HG03097 (cell line): ENCODE results near the gene DHCR24.

ENCODE experiments used
- ATAC-seq: cut with Tn5 transposase; IDR thresholded peaks from one replicate; pipeline ENCODE4 v1.9.1; 2021; ENCODE audit not compliant: unreplicated experiment, low FRiP score

The DHCR24 gene

GRCh38 chr1:54848134-54848948 lies 38.7 kb downstream of the DHCR24 start:
- no peak for ATAC-seq

DNA sequence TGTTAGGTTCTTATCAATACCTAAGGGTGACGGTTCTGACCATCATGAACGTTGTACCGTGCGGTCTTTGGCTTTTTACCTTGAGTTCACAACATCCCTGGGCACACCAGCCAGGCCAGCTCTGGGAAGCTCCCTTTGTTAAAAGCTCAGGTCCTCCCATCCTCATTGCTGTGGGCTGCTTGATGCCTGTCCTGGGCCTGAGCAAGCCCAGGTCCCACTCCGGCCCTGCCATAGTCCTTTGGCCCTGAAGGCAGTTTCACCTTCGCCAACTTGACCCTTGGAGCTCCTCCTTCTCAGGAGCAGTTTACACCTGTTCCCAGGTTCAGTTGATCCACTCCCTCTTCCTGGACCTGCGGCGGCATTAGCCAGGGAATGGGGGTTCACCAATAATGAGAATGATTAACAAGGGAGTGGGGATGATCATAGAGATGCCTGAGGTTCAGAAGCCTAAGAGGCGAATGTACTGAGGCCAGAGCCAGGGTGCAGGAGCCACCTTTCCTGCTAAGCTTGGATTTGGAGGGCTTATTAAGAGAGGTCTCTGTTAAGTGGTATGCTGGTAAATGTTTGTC lies 40.2 kb downstream of the DHCR24 start:
- no peak for ATAC-seq

GRCh38 chr1:54846301-54846700 lies 40.7 kb downstream of the DHCR24 start:
- no peak for ATAC-seq

DNA sequence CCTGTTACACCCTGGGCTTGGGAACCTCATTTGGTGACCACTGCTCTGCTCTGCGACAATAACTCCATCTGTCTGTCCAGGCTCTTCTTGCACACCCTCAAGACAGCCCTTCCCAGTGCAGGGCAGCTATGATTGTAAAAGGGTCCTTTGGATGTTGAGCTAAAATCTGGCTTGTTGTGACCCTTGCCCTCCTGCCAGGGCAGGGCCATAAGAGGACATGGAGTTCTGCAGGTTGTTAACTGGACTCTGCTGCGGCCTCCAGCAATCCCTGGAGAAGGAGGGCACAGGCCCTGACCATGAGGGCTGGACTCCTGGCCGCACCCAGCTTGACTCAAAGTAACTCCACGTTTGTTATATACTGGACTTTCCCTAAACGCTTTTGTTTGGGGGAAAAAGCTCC lies 41.2 kb downstream of the DHCR24 start:
- ATAC-seq = no peak

GRCh38 chr1:54844564-54844963 lies 42.4 kb downstream of the DHCR24 start:
- ATAC-seq = no peak

- no peak for ATAC-seq
Measured at GRCh38 chr1:54843449-54843848, 43.5 kb downstream of the DHCR24 start.

DNA sequence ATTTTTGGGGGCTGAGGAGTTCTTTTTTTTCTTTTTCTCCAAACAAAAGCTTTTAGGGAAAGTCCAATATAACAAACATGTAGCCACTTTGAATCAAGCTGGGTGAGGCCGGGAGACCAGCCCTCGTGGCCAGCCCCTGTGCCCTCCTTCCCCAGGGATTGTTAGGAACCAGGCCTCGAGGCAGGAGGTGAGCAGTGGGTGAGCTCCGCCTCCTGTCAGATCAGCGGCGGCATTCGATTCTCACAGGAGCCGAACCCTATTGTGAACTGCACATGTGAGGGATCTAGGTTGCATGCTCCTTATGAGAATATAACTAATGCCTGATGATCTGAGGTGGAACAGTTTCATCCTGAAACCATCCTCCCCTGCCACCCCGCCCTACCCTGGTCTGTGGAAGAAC lies 44.0 kb downstream of the DHCR24 start:
- ATAC-seq = no peak

GRCh38 chr1:54842206-54842915 lies 44.6 kb downstream of the DHCR24 start:
- ATAC-seq = no peak

DNA sequence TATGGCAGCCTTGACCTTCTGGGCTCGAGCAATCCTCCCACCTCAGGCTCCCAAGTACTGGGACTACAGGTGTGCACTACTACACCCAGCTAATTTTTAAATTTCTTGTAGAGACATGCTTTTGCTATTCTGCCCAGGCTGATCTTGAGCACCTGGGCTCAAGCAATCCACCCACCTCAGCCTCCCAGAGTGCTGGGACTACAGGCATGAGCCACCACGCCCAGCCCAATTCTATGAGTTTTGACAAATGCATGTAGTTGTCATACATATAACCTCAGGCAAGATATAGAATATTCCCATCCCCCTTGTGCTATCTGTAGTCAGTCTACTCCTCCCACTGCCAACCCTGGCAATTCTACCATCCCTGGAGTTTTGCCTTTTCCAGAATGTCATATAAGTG lies 47.2 kb downstream of the DHCR24 start:
- ATAC-seq = no peak

GRCh38 chr1:54838565-54839180 lies 48.3 kb downstream of the DHCR24 start:
- ATAC-seq = no peak

GRCh38 chr1:54837002-54837853 lies 49.8 kb downstream of the DHCR24 start:
- ATAC-seq = no peak

DNA sequence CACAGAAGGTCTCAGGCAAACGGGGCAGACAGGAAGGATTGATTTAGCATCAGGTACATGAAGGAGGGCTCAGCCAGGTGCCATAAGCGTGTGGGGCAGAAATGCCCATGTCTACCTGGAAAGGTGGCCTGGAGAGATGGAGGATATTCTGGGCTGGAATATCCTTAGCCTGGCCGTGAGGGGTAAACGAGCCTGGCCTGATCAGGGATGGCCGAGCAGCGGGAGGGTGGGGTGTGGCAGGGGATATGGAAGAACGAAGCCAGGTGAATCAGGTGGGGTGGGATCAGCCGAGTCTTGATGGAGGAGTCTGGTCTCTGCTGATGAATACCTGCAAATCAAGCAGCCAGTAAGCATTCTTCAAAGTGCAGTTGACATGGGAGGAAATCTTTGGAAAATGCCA lies 50.4 kb downstream of the DHCR24 start:
- no peak for ATAC-seq

DNA sequence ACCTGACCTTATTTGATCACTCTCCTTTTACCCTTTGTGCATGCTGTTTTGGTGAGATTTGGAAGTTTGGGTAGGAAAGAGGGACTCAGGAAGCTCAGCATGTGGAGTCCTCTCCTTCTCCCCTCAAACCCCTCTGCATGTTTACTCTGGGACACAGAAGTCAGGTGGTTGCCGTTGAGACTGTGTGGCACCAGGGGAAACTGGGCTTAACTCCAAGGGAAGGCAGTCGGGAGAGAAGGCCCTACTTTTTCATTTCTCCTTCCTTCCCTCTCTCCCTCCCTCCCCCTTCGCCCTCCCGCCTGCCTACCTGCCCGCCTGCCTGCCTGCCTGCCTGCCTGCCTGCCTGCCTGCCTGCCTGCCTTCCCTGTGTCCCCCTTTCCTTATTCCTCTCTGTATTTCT lies 51.0 kb downstream of the DHCR24 start:
- no peak for ATAC-seq

GRCh38 chr1:54835131-54835898 lies 51.7 kb downstream of the DHCR24 start:
- ATAC-seq = no peak

DNA sequence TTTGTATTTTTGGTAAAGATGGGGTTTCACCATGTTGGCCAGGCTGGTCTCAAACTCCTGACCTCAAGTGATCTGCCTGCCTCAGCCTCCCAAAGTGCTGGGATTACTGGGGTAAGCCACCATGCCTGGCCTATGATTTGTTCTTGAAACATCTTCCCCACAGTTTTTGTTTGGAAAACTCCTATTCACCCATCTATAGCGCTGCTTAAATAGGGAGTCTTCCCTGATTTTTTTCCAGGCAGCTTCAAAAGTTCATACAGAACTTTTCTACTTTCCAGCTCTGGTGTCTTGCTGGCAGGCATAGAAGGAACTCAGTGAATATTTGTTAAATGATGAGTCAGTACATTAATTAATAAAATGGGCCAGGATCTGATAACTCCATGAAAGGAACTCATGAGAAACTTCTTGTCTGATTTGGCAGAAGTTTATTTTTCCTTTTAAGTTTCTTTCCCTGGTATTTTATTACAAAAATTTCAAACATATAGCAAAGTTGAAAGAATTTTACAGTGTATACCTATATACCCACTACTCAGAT lies 52.9 kb downstream of the DHCR24 start:
- ATAC-seq = no peak

DNA sequence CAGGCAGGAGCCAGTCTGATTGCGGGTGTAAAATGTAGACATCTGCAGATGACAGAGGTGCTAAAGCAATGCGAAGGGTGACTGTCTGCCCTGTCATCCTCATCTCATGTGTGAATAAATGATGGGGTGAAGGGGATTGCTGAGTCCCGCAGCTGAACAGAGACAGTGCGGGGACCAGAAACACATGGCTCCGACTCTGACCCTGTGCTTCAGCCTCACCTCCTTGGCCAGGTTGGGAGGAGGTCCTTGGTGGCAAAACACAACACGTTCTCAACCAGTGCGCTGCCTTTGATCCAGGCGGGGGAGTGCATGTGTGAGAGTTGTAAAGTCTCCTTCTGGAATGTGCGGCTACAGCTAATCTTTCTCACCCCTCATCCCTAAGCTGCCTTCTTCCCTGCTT lies 53.9 kb downstream of the DHCR24 start:
- ATAC-seq = no peak

DNA sequence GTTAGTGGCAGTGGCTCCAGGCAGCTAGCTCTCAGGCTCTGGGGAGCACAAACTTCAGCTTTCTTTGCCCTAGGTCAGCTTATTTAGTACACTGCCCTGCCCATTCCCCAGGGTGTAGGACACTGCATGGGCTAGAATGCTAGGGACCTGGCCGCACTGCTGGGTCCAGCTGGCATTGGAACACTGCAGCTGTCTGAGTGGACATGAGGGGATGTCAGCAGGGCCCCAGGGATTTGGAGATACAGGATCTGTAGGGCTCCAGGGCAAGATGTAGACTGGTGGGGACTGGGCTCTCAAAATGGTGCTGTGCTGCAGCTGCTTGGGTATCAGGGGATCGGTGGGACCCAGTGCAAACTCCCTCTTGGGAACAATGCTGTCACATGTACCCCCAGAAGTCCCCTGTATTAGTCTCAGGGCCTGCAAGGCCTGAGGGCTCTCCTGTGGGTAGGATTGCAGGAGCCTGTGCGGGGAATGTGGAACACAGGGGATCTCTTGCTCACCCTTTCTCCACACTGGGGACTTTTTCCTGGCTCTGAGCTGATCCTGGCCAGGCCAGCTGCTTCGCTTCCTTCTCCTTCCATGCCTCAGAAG lies 60.7 kb downstream of the DHCR24 start:
- ATAC-seq = no peak

- no peak for ATAC-seq
Measured at GRCh38 chr1:54825696-54826095, 61.3 kb downstream of the DHCR24 start.

DNA sequence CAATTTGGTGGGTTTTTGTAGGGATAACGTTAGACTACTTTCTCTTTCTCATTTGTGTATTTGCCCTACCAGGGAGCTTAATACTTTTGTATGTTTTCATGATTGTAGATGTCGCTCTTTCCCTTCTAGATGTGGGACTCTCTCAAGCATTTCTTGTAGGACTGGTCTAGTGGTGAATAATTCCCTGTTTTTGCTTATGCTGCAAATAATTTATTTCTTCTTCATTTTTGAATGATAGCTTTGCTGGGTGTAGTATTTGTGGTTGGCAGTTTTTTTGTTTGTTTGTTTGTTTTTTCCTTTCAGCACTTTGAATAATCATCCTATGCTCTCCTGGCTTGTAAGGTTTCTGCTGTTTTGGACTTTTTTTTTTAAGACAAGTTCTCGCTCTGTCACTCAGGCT lies 63.3 kb downstream of the DHCR24 start:
- no peak for ATAC-seq
